Keratinocyte (primary cell): ENCODE results near the gene IP6K2.

Source experiments
- CTCF ChIP-seq, 3 experiments: IDR thresholded peaks in 1 of 3; conservative IDR thresholded peaks in 1 of 3; optimal IDR thresholded peaks in 1 of 3; 2 replicates in 2 of 3; 3 replicates in 1 of 3; pipeline versions ENCODE3 to v1.5.1; 2011; ENCODE audit warnings: low read length in 3 of 3, mild to moderate bottlenecking in 3 of 3, moderate library complexity in 2 of 3, control low read depth in 1 of 3, inconsistent platforms in 1 of 3; ENCODE audit not compliant: insufficient read depth in 2 of 3; ENCODE audit errors: extremely low read depth in 1 of 3
- EZH2 ChIP-seq: IDR thresholded peaks from one replicate; pipeline ENCODE4 v1.6.1; 2012; ENCODE audit warnings: inconsistent platforms, mild to moderate bottlenecking, low read length, moderate library complexity

- TF ChIP-seq CTCF (optimal IDR thresholded peaks at IDR 0.05 in 1 of 3, IDR thresholded peaks at IDR 0.05 in 1 of 3, conservative IDR thresholded peaks at IDR 0.05 in 1 of 3; ENCODE audit: extremely low read depth in 1 of 3, insufficient read depth in 2 of 3, low read length in 3 of 3): no peak
- TF ChIP-seq EZH2: no peak
Measured at GRCh38 chr3:48723725-48724124, 6.7 kb upstream of the IP6K2 start.
